ENCODE results near the gene KCTD16.

KCTD16 gene

GRCh38 chr5:144130306-144130705, 40.4 kb upstream of the KCTD16 start:
- no peak for TF ChIP-seq CTCF (IDR thresholded peaks at IDR 0.05; ENCODE audit: low read depth, low read length)
- H3K4me3 ChIP-seq (ENCODE audit: low read depth, low read length) = no peak overlapping the region

- no peak for TF ChIP-seq CTCF (IDR thresholded peaks at IDR 0.05; ENCODE audit: low read depth, low read length)
- H3K4me3 ChIP-seq (ENCODE audit: low read depth, low read length) = no peak overlapping the region
Observed at GRCh38 chr5:144131261-144131660, 39.4 kb upstream of the KCTD16 start.

- no peak overlapping the region for H3K4me3 ChIP-seq (ENCODE audit: low read depth, low read length)
- no peak for TF ChIP-seq CTCF (IDR thresholded peaks at IDR 0.05; ENCODE audit: low read depth, low read length)
Observed at GRCh38 chr5:144133050-144133633, 37.5 kb upstream of the KCTD16 start.

- no peak for TF ChIP-seq CTCF (IDR thresholded peaks at IDR 0.05; ENCODE audit: low read depth, low read length)
- H3K4me3 ChIP-seq (ENCODE audit: low read depth, low read length) = no peak overlapping the region
Observed at GRCh38 chr5:144134194-144134826, 36.4 kb upstream of the KCTD16 start.

GRCh38 chr5:144135113-144135762, 35.4 kb upstream of the KCTD16 start:
- H3K4me3 ChIP-seq (ENCODE audit: low read depth, low read length) = no peak overlapping the region
- TF ChIP-seq CTCF (IDR thresholded peaks at IDR 0.05; ENCODE audit: low read depth, low read length) = no peak

GRCh38 chr5:144139586-144139985, 31.1 kb upstream of the KCTD16 start:
- H3K4me3 ChIP-seq (ENCODE audit: low read depth, low read length) = no peak overlapping the region
- TF ChIP-seq CTCF (IDR thresholded peaks at IDR 0.05; ENCODE audit: low read depth, low read length) = no peak

- no peak overlapping the region for H3K4me3 ChIP-seq (ENCODE audit: low read depth, low read length)
- no peak for TF ChIP-seq CTCF (IDR thresholded peaks at IDR 0.05; ENCODE audit: low read depth, low read length)
Observed at GRCh38 chr5:144141585-144141984, 29.1 kb upstream of the KCTD16 start.

All from WI38 (cell line).